Activated T-cell treated with anti-CD3 and anti-CD28 coated beads, Interleukin-2, amount 50 U/mL, for 1 hour (primary cell): ENCODE measurements around the gene KDELR1.

Source experiments
- DNase-seq: peaks from one replicate; pipeline ENCODE4 v3.0.0-alpha.2; 2020

KDELR1 gene

GRCh38 chr19:48391100-48392005, at the start of gene KDELR1:
Gene KDELR1 (minus strand): TSS chr19:48391551. CDS start chr19:48391358, 193 bp downstream.
- DNase-seq: peak; percentile 86

GRCh38 chr19:48436586-48436985, 45.2 kb upstream of the KDELR1 start:
- DNase-seq: no peak

GRCh38 chr19:48433337-48433736, 42.0 kb upstream of the KDELR1 start:
- no peak for DNase-seq

- no peak for DNase-seq
Observed at GRCh38 chr19:48428670-48429069, 37.3 kb upstream of the KDELR1 start.

GRCh38 chr19:48424694-48425219, 33.4 kb upstream of the KDELR1 start:
- no peak for DNase-seq

GRCh38 chr19:48421548-48421947, 30.2 kb upstream of the KDELR1 start:
- DNase-seq: no peak

GRCh38 chr19:48419158-48419920, 28.0 kb upstream of the KDELR1 start:
- peak; percentile 71 for DNase-seq

- DNase-seq: no peak
Observed at GRCh38 chr19:48418317-48419064, 27.1 kb upstream of the KDELR1 start.

- no peak for DNase-seq
Observed at GRCh38 chr19:48417421-48417820, 26.1 kb upstream of the KDELR1 start.

- no peak for DNase-seq
Observed at GRCh38 chr19:48415806-48416221, 24.5 kb upstream of the KDELR1 start.

GRCh38 chr19:48415395-48415794, 24.0 kb upstream of the KDELR1 start:
- peak; percentile 70 for DNase-seq

- no peak for DNase-seq
Observed at GRCh38 chr19:48413879-48414587, 22.7 kb upstream of the KDELR1 start.

- no peak for DNase-seq
Observed at GRCh38 chr19:48405850-48406249, 14.5 kb upstream of the KDELR1 start.

- no peak for DNase-seq
Observed at GRCh38 chr19:48405010-48405659, 13.8 kb upstream of the KDELR1 start.

GRCh38 chr19:48403606-48404005, 12.3 kb upstream of the KDELR1 start:
- DNase-seq: no peak

GRCh38 chr19:48401287-48401686, 9.9 kb upstream of the KDELR1 start:
- no peak for DNase-seq

- DNase-seq: no peak
Observed at GRCh38 chr19:48400018-48400742, 8.8 kb upstream of the KDELR1 start.

- peak; percentile 88 for DNase-seq
Observed at GRCh38 chr19:48398375-48399235, 7.3 kb upstream of the KDELR1 start.

- DNase-seq: no peak
Observed at GRCh38 chr19:48398102-48398374, 6.7 kb upstream of the KDELR1 start.
